GM21717 (cell line): ENCODE measurements around the gene CPO.

ENCODE experiments used
- ATAC-seq: cut with Tn5 transposase; IDR thresholded peaks from one replicate; pipeline ENCODE4 v1.9.1; 2021; ENCODE audit warnings: mild to moderate bottlenecking, moderate library complexity; ENCODE audit not compliant: unreplicated experiment

Gene CPO

DNA sequence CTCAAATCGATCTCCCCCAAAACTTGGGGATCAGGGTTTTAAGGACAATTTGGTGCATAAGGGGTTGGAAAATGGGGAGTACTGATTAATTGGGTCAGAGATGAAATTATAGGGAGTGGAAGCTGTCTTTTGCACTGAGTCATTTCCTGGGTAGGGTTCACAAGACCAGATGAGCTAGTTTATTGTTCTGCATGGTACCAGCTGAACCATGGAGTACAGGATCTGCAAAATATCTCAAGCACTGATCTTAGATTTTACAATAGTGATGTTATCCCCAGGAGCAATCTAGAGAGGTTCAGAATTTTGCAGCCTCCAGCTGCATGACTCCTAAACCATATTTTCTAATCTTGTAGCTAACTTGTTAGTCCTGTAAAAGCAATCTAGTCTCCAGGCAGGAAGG, 73.1 kb downstream of the CPO start:
- no peak for ATAC-seq

DNA sequence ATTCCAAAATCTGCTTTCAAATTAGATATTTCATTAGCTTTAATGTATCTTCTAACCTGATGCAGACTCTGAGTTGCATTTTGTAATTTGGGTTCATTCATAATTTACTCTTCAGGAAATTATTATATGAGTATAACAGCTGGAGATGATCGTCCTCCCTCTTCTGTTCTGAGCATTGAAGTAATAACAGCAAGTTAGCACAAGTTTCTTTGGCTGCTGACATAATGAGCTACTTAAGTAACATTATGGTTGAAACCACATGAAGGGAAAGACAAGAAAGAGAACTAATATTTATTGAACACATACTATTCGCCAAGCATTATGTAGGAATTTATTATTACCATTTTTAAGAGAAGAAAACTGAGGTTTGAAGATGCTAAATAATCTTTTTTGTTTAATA, 75.1 kb downstream of the CPO start:
- no peak for ATAC-seq

DNA sequence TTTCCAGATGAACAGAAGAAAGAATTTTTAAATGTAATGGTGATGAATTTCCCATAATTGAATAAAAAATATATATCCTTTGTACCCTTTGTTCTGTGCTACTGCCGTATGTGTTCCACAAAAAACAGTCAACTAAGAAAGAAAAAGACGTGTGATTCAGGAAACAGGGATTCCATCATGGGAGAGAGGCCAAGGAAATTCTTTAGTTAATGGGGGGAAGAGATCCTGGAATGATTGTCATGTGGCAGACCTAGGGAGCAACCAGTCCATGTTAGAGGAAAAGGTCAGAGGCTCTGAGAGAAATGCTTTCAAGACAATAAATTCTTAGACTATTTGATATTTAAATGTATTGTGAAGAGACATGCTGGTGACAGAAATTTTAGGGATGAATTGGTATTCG, 76.6 kb downstream of the CPO start:
- ATAC-seq: no peak
